Activated B cell treated with CpG ODN at 0.5 μM for 24 hours (primary cell): Measurements from ENCODE around the gene ADSL. TPM values are rescaled to one million over a fixed set of nuclear protein-coding genes. Genes with fewer than 3 reads are reported as not detected.

Source experiments
- ATAC-seq: fragments of 200-7000 bp; cut with Tn5 transposase; one replicate; pipeline ENCODE4 v1.10.0; 2021; ENCODE audit warnings: low read depth, mild to moderate bottlenecking, moderate library complexity
- CTCF ChIA-PET: fragments of 350-600 bp; sonication (Branson Sonifier 250); formaldehyde crosslinking; loops from one replicate; lab custom pipeline; 2021; ENCODE audit warnings: antibody characterized with exemption; lab: Charles Lee
- POLR2A ChIA-PET: fragments of 350-600 bp; sonication (Branson Sonifier 250); formaldehyde crosslinking; loops from one replicate; lab custom pipeline; 2021; ENCODE audit warnings: antibody characterized with exemption; lab: Charles Lee
- DNase-seq: peaks from one replicate; pipeline ENCODE4 v3.0.0; 2022
- H3K27ac Mint-ChIP-seq: one replicate; pipeline ENCODE4 v1.8.0; 2020; ENCODE audit warnings: mixed read lengths
- H3K27me3 Mint-ChIP-seq: one replicate; pipeline ENCODE4 v1.8.0; 2021; ENCODE audit warnings: mixed read lengths
- H3K36me3 Mint-ChIP-seq: one replicate; pipeline ENCODE4 v1.8.0; 2021; ENCODE audit warnings: low read depth, mixed read lengths
- H3K4me1 Mint-ChIP-seq: one replicate; pipeline ENCODE4 v1.8.0; 2021; ENCODE audit warnings: mixed read lengths
- H3K4me3 Mint-ChIP-seq: one replicate; pipeline ENCODE4 v1.8.0; 2020; ENCODE audit warnings: mild to moderate bottlenecking, mixed read lengths
- H3K9me3 Mint-ChIP-seq: one replicate; pipeline ENCODE4 v1.8.0; 2020; ENCODE audit warnings: mixed read lengths
- CTCF ChIP-seq: fragments of 200-600 bp; IDR thresholded peaks from one replicate; pipeline ENCODE4 v1.8.0; 2022; ENCODE audit warnings: antibody characterized with exemption, mild to moderate bottlenecking
- intact Hi-C: fragments of 100-400 bp; cut with micrococcal nuclease; formaldehyde crosslinking; loops from one replicate; pipeline ENCODE4 v1.15.1; 2024
- total RNA-seq: library from RNA; stranded (reverse); gene quantifications from 2 replicates; pipeline ENCODE4 v1.2.3, GENCODE V29; 2022

The ADSL gene
- total RNA-seq, 1 donor from 2014 or later: 102 TPM

GRCh38 chr22:40381461-40381860 is 35.2 kb downstream of the ADSL start:
- ChIA-PET CTCF (no interaction called here), POLR2A (interaction anchor here (1.9 kb wide), 1 partner anchor 19 kb away, joined by 6 read pairs; no protein-coding TSS in a partner anchor)
- Mint-ChIP-seq H3K36me3 (peaks cover 4% of the 10 kb centered on the region), H3K27me3 (no peaks in the 10 kb centered on the region), H3K4me3 (no peak overlapping the region), H3K4me1 (peaks cover 71% of the 10 kb centered on the region), H3K27ac (no peak overlapping the region), H3K9me3 (no peaks in the 10 kb centered on the region)
- no peak for DNase-seq
- ATAC-seq: no peak
- intact Hi-C loops: no loop called here
- no peak for TF ChIP-seq CTCF

GRCh38 chr22:40383905-40384304 is 37.6 kb downstream of the ADSL start:
- H3K9me3 Mint-ChIP-seq: no peaks in the 10 kb centered on the region
- peaks cover 72% of the 10 kb centered on the region for H3K4me1 Mint-ChIP-seq
- no peak overlapping the region for H3K4me3 Mint-ChIP-seq
- no peak for TF ChIP-seq CTCF
- H3K27me3 Mint-ChIP-seq: no peaks in the 10 kb centered on the region
- intact Hi-C loops: loop anchor here (2.0 kb wide), 1 partner anchor 13 kb away; the partner anchor contains the start of gene SGSM3
- ATAC-seq (no peak), DNase-seq (no peak)
- CTCF ChIA-PET: interaction anchor here (0.5 to 2.2 kb wide), 4 partner anchors 16 to 262 kb away, joined by 3 to 7 read pairs (median 4); no protein-coding TSS in a partner anchor
- peak overlapping the region; percentile 78 for H3K27ac Mint-ChIP-seq
- H3K36me3 Mint-ChIP-seq: peaks cover 15% of the 10 kb centered on the region
- POLR2A ChIA-PET: interaction anchor here (0.6 to 2.7 kb wide), 3 partner anchors 8 to 1315 kb away, joined by 3 to 11 read pairs (median 8); no protein-coding TSS in a partner anchor

- H3K4me1 Mint-ChIP-seq: peaks cover 68% of the 10 kb centered on the region
- no peaks in the 10 kb centered on the region for H3K27me3 Mint-ChIP-seq
- TF ChIP-seq CTCF: no peak
- peak overlapping the region; percentile 82 for H3K4me3 Mint-ChIP-seq
- no peaks in the 10 kb centered on the region for H3K9me3 Mint-ChIP-seq
- CTCF ChIA-PET: interaction anchor here (0.7 to 2.2 kb wide), 8 partner anchors 12 to 267 kb away, joined by 3 to 9 read pairs (median 6); no protein-coding TSS in a partner anchor
- POLR2A ChIA-PET: interaction anchor here (0.6 to 2.7 kb wide), 16 partner anchors 9 to 770 kb away, joined by 3 to 11 read pairs (median 4); partner anchors contain the start of genes MRTFA and SGSM3
- DNase-seq (no peak), ATAC-seq (peak; percentile 96)
- intact Hi-C loops: loop anchor here (1.0 to 2.0 kb wide), 4 partner anchors 9 to 27 kb away; partner anchors contain the start of gene SGSM3
- H3K36me3 Mint-ChIP-seq: peaks cover 17% of the 10 kb centered on the region
- H3K27ac Mint-ChIP-seq: peak overlapping the region; percentile 95
Measured at GRCh38 chr22:40385036-40385782, 38.9 kb downstream of the ADSL start.

GRCh38 chr22:40387746-40388145 is 41.4 kb downstream of the ADSL start:
- Mint-ChIP-seq H3K4me3 (peak overlapping the region; percentile 13), H3K9me3 (no peaks in the 10 kb centered on the region), H3K27me3 (no peaks in the 10 kb centered on the region), H3K27ac (peak overlapping the region; percentile 5), H3K4me1 (peaks cover 79% of the 10 kb centered on the region), H3K36me3 (peaks cover 24% of the 10 kb centered on the region)
- intact Hi-C loops: no loop called here
- DNase-seq: no peak
- ATAC-seq: no peak
- no peak for TF ChIP-seq CTCF
- ChIA-PET POLR2A (interaction anchor here (1.0 to 1.8 kb wide), 4 partner anchors 9 to 13 kb away, joined by 4 to 9 read pairs (median 4); no protein-coding TSS in a partner anchor), CTCF (no interaction called here)

GRCh38 chr22:40388231-40388630 is 41.9 kb downstream of the ADSL start:
- peak overlapping the region; percentile 5 for H3K27ac Mint-ChIP-seq
- DNase-seq (no peak), ATAC-seq (no peak)
- intact Hi-C loops: no loop called here
- peaks cover 75% of the 10 kb centered on the region for H3K4me1 Mint-ChIP-seq
- no peak overlapping the region for H3K4me3 Mint-ChIP-seq
- no peaks in the 10 kb centered on the region for H3K9me3 Mint-ChIP-seq
- POLR2A ChIA-PET: interaction anchor here (0.5 to 1.8 kb wide), 4 partner anchors 9 to 989 kb away, joined by 3 to 9 read pairs (median 4); partner anchors contain the start of gene TAB1
- no peaks in the 10 kb centered on the region for H3K27me3 Mint-ChIP-seq
- TF ChIP-seq CTCF: no peak
- CTCF ChIA-PET: interaction anchor here (1.4 kb wide), 1 partner anchor 48 kb away, joined by 3 read pairs; no protein-coding TSS in a partner anchor
- H3K36me3 Mint-ChIP-seq: peaks cover 27% of the 10 kb centered on the region
